Measurements from ENCODE around the gene SCRN1. TPM values are rescaled to one million over a fixed set of nuclear protein-coding genes. Genes with fewer than 3 reads are reported as not detected.

Gene SCRN1
- total and polyA plus RNA-seq, 2 of the 13 experiments (the other 11 are each of a cell fraction or from before 2014, with no cell fraction given) = 43.2 to 49.8 TPM

DNA sequence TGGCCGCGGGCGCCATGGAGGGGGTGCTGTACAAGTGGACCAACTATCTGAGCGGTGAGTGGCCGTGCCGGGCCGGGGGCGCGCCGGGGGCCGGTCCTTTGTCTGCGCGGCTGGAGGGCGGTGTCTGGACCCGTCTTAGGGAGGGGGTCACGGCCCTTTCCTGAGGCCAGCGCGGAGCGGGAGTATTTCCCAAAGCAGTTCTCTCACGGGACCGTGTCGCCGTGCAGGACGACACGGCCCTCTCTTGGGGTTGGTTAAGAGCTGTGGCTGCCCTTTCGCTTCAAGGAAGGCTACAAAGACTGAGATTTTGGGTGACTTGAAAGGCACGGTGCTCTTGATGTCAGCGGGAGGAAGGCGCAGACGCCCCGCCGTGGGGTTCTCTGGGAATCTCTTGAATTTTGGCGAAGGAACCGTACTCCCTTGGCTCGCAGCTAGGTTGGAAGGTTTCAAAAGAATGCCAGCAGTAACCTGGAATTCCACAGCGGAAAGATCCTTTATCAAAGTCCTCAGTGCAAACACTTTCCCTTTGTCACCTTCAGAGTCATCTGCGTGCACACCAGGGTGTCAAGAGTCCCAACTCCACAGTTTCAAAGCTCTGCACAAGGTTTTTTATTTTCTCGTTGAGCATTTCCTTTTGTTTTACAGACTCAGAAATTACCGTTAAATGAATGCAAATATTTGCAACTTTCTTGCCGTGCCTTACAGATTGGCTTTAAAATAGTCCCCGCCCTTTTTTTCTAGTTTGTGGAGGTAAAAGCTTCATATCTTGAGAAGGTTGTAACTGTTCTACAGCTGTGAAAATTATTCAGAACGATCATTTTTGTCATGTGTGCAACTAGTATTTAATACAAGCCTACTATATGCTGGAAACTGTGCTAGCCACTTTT is 39.4 kb upstream of the SCRN1 start (continued):
- TF ChIP-seq TBX2 (CRISPR knock-in tag; IDR thresholded peaks at IDR 0.05; ENCODE audit: borderline replicate concordance) (peak; percentile 48; the same call in 1 of the 2 replicates), SALL1 (CRISPR knock-in tag; IDR thresholded peaks at IDR 0.05) (0 out of 2 replicates have a peak, but pooled peaks have one; percentile 10), GRHL1 (CRISPR knock-in tag; conservative IDR thresholded peaks at IDR 0.05) (no peak), MATR3 (CRISPR knock-in tag; IDR thresholded peaks at IDR 0.05) (no peak), ZNF446 (CRISPR knock-in tag; IDR thresholded peaks at IDR 0.05) (0 out of 2 replicates have a peak, but pooled peaks have one; percentile 24), SOX13 (IDR thresholded peaks at IDR 0.05) (no peak), SOX13 (CRISPR knock-in tag; conservative IDR thresholded peaks at IDR 0.05 in 1 of 2, IDR thresholded peaks at IDR 0.05 in 1 of 2) (peak in 1 of 2 experiments; percentile 36; a peak in 1 of 4 replicates), SIN3A (IDR thresholded peaks at IDR 0.05; ENCODE audit: borderline replicate concordance, low read depth, low read length) (0 out of 2 replicates have a peak, but pooled peaks have one; percentile 39), MYNN (CRISPR knock-in tag; IDR thresholded peaks at IDR 0.05; ENCODE audit: low read depth) (no peak), ZNF576 (CRISPR knock-in tag; IDR thresholded peaks at IDR 0.05) (no peak), PTBP1 (IDR thresholded peaks at IDR 0.05; ENCODE audit: low read depth, low read length, poor library complexity, severe bottlenecking) (no peak), ASH2L (IDR thresholded peaks at IDR 0.05; ENCODE audit: insufficient read length, low read depth, low read length) (peak; percentile 9), IRX3 (CRISPR knock-in tag; IDR thresholded peaks at IDR 0.05; ENCODE audit: borderline replicate concordance, low read depth) (peak; percentile 53; the same call in 1 of the 2 replicates), NR2F1 (CRISPR knock-in tag; IDR thresholded peaks at IDR 0.05) (no peak), ZNF557 (CRISPR knock-in tag; IDR thresholded peaks at IDR 0.05) (0 out of 2 replicates have a peak, but pooled peaks have one; percentile 23), ZNF570 (CRISPR knock-in tag; IDR thresholded peaks at IDR 0.05; ENCODE audit: borderline replicate concordance) (no peak), MYC (CRISPR knock-in tag; IDR thresholded peaks at IDR 0.05; ENCODE audit: borderline replicate concordance) (no peak), KLF16 (CRISPR knock-in tag; IDR thresholded peaks at IDR 0.05) (no peak)
- TF ChIP-seq, protein P1, sequence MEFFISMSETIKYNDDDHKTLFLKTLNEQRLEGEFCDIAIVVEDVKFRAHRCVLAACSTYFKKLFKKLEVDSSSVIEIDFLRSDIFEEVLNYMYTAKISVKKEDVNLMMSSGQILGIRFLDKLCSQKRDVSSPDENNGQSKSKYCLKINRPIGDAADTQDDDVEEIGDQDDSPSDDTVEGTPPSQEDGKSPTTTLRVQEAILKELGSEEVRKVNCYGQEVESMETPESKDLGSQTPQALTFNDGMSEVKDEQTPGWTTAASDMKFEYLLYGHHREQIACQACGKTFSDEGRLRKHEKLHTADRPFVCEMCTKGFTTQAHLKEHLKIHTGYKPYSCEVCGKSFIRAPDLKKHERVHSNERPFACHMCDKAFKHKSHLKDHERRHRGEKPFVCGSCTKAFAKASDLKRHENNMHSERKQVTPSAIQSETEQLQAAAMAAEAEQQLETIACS (CRISPR knock-in tag; IDR thresholded peaks at IDR 0.05) = no peak
- TF ChIP-seq, protein P2, sequence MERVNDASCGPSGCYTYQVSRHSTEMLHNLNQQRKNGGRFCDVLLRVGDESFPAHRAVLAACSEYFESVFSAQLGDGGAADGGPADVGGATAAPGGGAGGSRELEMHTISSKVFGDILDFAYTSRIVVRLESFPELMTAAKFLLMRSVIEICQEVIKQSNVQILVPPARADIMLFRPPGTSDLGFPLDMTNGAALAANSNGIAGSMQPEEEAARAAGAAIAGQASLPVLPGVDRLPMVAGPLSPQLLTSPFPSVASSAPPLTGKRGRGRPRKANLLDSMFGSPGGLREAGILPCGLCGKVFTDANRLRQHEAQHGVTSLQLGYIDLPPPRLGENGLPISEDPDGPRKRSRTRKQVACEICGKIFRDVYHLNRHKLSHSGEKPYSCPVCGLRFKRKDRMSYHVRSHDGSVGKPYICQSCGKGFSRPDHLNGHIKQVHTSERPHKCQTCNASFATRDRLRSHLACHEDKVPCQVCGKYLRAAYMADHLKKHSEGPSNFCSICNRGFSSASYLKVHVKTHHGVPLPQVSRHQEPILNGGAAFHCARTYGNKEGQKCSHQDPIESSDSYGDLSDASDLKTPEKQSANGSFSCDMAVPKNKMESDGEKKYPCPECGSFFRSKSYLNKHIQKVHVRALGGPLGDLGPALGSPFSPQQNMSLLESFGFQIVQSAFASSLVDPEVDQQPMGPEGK (CRISPR knock-in tag; IDR thresholded peaks at IDR 0.05) = peak; percentile 72
- TF ChIP-seq, protein P3, sequence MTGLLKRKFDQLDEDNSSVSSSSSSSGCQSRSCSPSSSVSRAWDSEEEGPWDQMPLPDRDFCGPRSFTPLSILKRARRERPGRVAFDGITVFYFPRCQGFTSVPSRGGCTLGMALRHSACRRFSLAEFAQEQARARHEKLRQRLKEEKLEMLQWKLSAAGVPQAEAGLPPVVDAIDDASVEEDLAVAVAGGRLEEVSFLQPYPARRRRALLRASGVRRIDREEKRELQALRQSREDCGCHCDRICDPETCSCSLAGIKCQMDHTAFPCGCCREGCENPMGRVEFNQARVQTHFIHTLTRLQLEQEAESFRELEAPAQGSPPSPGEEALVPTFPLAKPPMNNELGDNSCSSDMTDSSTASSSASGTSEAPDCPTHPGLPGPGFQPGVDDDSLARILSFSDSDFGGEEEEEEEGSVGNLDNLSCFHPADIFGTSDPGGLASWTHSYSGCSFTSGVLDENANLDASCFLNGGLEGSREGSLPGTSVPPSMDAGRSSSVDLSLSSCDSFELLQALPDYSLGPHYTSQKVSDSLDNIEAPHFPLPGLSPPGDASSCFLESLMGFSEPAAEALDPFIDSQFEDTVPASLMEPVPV (CRISPR knock-in tag; IDR thresholded peaks at IDR 0.05) = 0 out of 2 replicates have a peak, but pooled peaks have one; percentile 30

All from HepG2 (cell line).